HG02870 (cell line): Measurements from ENCODE around the gene MICOS13.

Source experiments
- ATAC-seq: cut with Tn5 transposase; IDR thresholded peaks from one replicate; pipeline ENCODE4 v1.9.1; 2021; ENCODE audit warnings: mild to moderate bottlenecking, moderate library complexity; ENCODE audit not compliant: unreplicated experiment

The MICOS13 gene

DNA sequence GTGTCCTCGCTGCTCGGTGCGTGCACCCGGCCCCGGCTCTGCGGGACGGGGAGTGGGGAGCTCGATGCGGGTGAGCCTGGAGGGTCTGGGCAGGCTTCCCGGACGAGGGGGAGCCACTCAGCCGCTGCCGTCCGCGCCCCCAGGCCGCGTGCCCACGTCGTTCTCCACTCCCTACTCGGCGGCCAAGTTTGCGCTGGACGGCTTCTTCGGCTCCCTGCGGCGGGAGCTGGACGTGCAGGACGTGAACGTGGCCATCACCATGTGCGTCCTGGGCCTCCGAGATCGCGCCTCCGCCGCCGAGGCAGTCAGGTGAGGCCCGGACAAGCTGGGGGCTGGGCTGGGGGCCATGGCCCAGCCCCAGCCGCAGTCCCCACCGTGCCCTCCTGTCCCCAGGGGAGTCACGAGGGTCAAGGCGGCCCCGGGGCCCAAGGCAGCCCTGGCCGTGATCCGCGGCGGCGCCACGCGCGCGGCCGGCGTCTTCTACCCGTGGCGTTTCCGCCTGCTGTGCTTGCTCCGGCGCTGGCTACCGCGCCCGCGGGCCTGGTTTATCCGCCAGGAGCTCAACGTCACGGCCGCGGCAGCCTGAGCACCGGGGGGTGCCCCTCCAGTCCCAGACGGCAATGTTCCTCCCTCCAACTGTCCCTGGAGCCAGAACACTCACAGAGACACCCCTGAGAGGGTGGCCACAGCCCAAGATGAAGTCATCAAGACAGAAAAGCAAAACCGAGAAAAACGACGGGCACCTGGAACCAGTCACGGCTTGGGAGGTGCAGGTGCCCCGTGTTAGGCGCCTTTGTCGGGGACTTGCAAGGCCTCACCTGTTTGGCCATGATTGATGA lies 7.3 kb upstream of the MICOS13 start:
- ATAC-seq = no peak

DNA sequence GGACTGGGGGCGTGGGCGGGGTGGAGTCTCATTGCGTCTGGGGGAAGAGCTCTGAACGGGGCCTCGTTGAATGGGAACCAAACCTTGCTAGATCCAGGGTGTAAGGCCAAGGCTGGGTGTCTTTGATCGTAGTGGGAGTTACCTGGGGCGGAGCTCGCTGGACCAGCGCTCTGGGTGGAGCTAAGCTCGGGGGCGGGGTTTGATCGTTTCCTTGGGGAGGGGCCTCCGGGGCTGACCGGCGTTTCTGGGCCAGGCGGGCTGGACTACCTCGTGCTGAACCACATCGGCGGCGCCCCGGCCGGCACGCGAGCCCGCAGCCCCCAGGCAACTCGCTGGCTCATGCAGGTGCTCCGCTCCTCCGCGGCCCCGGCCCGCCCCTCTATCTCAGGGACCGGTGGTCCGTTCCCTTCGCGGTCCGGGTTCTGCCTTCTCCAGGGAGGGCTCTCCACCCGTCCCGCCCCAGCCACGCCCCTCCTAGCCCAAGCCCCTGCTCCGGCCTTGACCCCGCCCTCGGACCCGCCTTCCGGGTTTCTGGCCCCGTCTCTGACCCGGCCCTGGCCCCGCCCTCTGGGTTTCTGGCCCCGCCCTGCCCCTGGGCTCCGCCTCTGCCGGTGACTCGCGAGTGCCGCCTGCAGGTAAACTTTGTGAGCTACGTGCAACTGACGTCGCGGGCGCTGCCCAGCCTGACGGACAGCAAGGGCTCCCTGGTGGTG lies 6.5 kb upstream of the MICOS13 start:
- ATAC-seq = peak; percentile 52

DNA sequence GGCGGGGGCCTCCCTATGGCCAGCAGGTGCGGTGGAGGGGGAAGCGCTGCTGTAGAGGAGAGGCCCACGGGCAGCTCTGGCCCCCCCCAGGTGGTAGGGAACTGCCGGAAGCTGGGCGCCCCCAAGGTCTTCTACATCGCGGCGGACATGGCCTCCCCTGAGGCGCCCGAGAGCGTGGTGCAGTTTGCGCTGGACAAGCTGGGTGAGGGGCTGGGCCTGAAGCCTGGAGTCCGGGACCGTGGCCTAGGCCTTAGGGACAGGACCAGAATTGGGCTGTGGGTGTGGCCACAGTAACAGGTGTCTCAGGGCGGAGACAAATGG lies 6.0 kb upstream of the MICOS13 start:
- ATAC-seq = no peak

DNA sequence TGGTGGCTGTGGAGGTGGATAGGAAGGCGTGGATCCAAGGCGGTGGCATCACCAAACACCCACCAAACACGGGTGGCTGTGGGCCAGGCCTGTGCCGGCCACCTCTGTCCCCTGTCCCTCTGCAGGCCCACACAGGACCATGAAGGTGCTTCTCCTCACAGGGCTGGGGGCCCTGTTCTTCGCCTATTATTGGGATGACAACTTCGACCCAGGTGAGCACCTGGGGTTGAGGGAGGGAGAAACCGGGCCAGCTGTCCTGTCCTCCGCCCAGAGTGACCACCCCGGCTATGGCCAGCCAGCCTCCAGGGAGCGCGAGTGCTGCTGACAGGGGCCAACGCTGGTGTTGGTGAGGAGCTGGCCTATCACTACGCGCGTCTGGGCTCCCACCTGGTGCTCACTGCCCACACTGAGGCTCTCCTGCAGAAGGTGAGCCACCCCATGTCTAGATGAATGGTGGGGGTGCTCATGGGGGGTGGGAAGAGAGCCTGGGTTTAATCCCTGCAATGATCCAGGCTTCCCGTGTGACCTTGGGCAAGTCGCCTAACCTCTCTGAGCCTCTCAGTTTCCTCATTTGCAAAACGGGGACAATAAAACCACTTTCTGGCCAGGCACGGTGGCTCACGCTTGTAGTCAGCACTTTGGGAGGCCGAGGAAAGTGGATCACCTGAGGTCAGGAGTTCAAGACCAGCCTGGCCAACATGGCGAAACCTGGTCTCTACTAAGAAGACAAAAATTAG lies 4.5 kb upstream of the MICOS13 start:
- no peak for ATAC-seq

DNA sequence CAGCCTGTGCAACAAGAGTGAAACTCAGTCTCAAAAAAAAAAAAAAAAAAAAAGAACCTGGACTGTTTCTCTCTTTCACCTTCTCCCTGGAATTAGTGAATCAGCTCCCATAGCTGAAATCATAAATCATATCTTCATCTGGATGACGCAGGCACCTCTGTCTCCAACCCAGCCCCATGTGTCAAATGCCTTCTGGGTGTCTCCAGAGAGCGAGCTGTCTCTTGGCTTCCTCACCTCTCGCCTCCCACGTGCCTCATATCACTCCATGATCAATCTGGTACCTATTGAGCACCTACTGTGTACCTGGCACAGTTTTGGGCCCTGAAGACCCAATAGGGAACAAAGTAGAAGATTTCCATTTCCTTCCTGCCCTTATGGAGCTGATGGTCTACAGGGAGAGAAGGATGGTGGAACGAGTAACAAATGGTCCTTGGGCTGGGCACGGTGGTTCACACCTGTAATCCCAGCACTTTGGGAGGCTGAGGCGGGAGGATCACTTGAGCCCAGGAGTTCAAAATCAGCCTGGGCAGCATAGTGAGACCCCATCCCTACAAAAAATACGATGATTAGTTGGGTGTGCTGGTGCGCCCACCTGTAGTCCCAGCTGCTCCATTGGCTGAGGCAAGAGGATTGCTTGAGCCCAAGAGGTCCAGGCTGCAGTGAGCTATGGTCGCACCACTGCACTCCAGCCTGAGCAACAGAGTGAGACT lies 3.0 kb upstream of the MICOS13 start:
- no peak for ATAC-seq

DNA sequence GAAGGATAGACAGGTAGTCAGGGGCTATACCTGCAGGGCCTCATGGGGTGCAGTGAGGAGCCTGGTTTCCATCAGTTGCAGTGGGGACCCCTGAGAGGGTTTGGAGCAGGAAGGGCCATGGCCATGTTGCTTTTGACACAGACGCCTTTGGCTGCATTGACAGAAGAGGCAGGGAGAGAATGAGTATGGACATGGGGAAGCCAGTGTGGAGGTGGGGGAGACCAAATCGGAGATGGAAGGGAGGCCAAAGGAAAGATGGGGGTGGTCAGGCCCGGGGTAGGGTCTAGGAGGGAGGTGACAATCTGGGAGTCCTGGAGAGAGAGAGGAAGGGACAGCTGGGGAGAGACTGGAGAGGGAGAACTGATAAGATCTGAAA lies 1.8 kb upstream of the MICOS13 start:
- ATAC-seq = no peak

DNA sequence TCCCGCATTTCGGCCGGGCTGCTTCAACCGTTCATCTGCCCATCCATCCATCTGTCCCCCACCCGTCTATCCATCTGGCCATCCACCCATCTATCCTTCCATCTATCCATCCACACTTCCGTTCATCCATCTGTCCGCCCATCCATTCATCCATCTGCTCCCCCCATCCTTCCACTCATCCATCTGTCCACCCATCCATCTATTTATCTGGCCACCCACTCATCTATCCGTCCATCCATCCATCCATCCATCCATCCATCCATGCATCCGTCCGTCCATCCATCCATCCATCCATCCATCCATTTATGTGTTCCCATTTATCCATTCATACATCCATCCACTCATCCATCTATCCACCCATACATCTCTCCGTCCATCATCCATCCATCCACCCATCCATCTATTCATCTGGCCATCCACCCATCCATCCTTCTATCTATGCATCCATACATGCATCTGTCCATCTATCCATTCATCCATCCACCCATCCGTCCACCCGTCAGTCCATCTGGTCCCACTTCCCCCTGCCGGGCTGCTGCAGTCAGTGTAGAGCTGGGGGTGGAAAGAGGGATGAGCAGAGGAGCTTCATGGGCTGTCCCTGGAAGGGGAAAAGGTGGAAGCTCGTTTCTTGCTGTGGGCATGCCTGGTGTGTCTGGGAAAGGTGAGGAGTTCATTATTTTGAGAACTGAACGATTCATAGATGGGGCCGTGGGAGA lies 1.2 kb upstream of the MICOS13 start:
- ATAC-seq = no peak

DNA sequence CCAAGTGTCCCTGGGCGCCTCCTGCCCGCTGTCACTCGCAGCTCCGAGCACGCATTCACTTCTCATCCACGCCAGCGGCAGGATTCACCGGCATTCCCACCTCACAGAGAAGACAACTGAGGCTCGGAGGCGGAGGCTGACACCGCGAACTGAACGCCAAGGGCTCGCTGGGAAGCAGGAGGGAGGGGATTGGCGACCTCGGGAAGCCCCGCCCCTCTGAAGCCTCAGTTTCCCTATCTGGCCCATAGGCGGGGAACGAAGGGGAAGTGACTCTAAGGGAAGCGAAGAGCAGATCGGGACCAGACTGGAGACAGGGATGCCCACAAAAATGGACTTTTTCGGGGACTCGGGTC lies 256 bp downstream of the MICOS13 start:
- ATAC-seq = no peak

DNA sequence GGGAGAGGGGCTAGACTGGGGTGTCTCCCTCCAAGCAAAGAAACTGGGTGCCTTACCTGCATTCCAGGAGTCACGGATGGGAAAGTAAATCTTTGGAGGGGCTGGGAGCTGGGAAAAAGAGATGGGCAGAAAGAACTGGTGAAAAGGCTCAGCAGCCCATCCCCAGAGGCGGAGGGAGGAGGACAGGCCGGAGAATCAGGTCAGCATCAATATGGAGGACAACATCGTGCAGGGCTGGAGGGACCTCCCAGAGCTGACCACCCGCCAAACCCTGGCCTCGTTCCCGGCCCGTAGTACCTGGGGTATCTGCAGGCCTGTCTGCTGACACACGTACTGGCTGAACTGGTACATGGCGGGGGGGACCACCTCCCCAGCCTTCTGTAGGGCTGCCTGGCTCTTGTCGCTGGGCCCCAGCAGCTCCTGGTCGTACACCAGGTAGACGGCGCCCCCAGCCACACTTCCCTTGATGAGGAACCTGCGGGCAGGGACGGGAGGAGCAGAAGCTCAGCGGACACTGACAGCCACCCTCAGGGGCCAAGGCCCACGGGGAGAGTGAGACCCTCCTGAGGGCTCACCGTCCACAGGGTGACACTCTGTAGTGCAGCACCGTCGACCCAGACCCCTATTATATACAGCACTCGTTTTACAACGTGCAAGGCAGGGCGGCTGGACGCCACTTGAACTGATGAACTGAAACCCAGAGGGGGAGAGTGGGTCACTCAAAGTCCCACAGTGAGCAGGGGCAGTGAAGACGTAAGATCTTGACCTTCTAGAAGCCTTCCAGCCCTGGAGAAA lies 830 bp downstream of the MICOS13 start:
- ATAC-seq = no peak

DNA sequence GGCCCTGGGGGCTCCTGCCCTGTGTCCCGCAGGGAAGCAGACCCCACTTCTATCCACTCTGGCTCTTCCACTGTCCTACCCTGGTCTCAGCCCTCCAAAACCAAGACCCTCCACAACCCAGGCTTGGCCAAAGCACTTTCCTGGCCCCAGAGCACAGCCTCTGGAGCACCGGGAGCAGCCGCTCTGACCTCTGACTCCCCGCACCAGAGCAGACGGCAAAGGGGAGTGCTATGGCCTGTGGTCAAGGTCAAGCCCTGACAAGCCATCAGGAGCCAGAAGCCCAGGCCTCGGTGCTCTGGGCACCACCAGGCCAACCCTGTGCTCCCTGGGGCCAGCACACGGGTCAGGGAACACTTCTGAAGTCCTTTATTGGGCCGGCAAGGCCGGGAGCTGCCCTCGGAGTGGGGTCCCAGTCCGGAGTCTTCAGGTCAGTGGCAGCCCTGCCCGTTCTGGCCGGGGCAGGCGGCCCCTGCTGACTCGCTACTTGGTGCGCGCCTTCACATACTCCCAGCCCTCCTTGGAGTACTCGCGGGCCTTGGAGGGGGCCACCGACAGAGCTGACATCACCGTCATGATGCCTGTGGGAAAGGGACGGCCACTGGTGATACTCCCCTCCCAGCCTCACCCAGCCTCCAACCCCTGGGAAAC lies 2.1 kb downstream of the MICOS13 start:
- no peak for ATAC-seq

DNA sequence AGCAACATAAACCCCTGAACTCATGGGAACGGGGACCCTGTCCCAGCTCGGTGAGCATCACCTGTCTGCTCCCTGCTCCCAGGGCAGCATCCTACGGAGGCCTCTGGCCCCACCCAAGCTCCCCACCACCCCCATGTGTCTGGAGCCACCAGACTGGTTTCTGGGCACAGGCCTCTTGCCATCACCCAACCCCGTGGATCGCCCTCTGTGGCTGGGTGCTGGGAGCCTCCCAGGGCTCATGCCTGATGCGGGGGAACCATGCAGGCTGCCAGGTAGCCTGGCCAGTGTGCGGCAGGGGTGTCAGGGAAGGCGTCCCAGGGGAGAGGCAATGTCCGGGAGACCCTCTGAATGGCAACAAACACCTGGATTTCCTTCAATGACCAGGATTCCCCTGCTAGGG lies 2.7 kb downstream of the MICOS13 start:
- no peak for ATAC-seq

DNA sequence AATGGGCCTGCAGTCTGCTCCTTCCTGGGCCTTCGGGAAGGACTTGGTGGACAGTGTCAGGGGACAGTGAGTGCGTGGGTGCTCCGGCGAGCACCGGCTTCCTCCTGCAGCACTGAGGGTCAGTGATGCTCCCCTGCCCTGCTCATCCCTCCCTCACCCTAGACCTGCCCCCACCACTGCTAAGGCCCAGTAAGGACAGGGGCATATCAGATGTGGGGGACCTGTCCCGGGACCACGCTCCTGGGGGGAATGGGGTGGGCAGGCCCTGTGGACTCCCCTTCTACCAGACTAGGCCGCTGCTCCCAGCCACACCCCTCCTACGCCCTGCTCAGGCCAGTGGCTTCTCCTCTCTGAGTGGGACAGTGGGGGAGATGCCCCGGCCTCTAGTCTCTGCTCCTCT lies 3.2 kb downstream of the MICOS13 start:
- no peak for ATAC-seq

DNA sequence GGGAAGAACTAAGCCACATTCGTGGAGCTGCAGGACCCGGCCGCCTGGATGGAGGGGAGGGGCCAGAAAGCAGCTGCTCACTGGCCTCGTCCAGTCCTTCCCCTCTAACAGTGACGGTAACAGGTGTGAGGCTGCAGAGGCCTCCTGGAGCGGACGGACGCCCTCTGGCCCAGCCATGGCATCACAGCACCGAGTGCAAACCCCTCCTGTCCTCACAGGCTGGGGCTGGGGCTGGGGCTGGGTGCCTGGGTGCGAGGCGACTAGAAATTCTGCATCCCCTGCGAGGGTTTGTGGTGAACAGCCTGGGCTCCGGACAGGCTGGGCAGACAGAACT lies 3.6 kb downstream of the MICOS13 start:
- no peak for ATAC-seq

DNA sequence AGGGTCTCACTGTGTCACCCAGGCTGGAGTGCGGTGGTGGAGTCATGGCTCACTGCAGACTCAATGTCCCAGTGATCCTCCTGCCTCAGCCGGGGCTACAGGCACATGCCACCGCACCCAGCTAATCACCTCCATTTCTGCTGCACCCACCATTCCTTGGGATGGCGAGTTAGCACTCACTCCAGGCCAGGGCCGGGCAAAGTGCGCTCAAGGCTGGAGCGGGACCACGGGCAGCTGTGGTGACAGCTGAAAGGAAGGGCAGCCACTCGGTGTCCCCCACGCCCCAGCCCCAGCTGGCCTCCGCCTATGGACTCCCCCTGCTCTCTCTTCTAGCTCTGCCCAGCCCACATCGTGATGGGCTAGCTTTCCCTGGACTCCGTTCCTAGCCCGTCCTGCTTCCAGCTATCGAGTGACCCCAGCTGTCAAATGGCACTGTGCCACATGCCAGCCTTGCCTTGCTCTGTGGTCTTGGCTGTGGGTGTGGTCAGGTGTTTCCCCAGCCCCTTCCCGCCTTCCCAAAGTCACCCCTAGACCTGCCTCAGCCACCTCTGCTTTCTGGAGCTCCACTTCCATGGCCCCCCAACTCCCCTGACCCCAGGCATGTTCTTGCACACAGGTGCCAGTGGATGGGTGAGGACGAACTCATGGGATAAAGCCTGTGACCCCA lies 4.1 kb downstream of the MICOS13 start:
- no peak for ATAC-seq

DNA sequence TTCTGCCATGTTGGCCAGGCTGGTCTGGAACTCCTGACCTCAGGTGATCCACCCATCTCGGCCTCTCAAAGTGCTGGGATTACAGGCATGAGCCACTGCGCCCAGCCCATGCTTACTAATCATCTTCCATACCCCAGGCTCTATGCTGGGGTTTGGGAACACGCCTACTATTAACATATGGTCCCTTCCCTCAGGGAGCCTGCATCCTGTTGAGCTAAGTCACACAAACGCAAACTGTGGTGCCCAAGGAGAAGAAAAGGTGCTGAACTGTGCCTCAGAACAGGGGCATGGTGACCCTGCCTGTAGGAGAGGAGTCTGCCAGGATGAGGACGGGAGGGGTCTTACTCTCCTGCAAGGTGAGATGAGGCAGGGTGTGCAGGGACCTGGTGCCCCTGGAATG lies 5.6 kb downstream of the MICOS13 start:
- ATAC-seq = no peak

DNA sequence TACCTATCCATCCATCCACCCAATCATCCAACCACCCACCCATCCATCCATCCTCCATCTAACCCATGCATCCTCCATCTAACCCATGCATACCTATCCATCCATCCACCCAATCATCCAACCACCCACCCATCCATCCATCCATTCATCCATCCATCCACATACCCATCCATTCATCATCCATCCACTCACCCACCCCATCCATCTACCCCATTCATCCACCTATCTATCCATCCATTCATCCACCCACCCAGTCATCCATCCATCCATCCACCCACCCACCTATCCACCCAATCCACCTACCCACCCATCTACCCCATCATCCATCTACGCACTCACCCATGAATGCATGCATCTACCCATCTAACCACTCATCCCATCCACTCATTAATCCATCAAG lies 6.6 kb downstream of the MICOS13 start:
- no peak for ATAC-seq

DNA sequence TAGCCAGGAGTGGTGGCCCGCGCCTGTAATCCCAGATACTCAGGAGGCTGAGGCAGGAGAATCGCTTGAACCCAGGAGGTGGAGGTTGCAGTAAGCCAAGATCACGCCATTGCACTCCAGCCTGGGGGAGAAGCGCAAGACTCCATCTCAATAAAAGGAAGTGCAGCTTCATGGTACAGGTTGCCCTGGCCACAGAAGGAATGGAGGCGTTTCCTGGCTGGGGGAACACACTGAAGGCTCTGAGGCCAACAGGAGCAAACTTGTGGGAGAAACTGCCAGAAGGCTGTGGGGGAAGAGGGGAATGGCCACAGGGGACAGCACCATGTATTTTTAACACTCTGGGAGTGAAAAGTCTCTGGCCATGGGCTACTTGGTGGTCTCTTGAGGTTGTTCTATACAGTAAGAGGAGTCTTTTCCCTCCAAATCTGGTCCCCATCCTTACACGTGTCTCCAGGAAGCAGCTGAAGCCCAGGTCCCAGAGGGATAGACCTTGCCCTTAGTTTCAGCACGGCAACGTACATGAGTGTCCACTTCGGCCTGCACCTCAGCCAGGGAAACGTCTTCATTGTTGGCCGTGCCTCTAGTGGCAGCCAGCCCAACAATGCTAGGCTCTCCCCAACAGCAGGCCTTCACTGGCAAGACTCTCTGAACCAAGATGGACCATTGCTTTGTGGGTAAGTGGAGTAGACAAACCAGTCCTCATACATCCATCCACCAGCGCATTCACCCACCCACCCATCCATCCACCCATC lies 7.4 kb downstream of the MICOS13 start:
- no peak for ATAC-seq

DNA sequence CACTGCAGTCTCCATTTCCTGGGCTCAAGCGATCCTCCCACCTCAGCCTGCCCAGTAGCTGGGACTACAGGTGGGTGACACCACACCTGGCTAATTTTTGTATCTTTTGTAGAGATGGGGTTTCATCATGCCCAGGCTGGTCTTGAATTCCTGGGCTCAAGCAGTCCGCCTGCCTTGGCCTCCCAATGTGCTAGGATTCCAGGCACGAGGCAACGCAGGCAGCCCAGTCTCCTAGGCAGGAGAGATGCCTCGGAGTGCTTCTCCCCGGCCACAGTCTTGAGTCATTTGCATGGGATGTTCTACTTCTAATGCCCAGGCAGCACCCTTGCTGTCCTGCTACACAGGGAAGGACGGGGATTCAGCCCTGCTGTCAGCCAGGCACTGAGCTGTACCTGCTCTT lies 8.7 kb downstream of the MICOS13 start:
- no peak for ATAC-seq
